Activated T-helper 1 cell treated with anti-CD3 and anti-CD28 coated beads, Interleukin-2, amount 50 U/mL, for 16 hours (primary cell): ENCODE results near the gene RSF1.
"Not testable (repeated sequence)": the region's sequence is repeated elsewhere in the genome, so short reads cannot be mapped to it uniquely, and the experiment has no call there.

Source experiments
- DNase-seq, 2 donors: peaks; one replicate each; pipeline ENCODE4 v3.0.0-alpha.2; 2020; ENCODE audit warnings: low read depth in 1 of 2, low spot score in 1 of 2

Gene RSF1

DNA sequence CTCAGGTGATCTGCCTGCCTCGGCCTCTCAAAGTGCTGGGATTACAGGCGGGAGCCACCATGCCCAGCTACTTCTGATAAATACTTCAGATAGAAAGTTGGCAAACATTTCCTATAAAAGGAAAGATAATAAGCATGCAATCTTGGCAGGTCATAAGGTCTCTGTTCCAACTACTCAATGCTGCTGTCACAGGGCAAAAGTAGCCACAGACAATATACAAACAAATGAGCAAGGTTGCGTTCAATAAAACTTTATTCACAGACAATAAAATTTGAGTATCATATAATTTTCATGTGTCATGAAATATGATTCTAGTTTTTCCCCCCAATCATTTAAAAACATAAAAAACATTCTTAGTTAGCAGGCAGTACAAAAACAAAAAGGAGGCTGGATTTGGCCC lies 129.9 kb downstream of the RSF1 start:
- no peak for DNase-seq

GRCh38 chr11:77687088-77687487 lies 133.4 kb downstream of the RSF1 start:
- no peak for DNase-seq

DNA sequence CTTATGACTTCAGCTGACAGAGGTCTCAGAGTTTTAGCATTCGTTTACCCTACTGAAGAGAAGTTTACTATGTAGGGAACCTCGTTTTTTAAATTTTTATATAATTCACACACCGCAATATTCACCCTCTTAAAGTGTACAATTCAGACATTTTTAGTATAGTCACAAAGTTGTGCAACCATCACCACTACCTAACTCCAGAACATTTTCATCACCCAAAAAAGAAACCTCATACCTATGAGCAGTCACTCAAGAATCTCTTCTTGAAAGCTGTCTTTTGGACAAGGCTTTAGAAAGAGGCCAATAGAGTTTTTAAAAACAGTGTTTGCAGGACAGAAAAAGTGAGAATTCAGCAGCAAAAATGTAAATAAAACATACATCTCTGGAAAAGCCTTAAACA lies 143.4 kb downstream of the RSF1 start:
- DNase-seq, result no peak

DNA sequence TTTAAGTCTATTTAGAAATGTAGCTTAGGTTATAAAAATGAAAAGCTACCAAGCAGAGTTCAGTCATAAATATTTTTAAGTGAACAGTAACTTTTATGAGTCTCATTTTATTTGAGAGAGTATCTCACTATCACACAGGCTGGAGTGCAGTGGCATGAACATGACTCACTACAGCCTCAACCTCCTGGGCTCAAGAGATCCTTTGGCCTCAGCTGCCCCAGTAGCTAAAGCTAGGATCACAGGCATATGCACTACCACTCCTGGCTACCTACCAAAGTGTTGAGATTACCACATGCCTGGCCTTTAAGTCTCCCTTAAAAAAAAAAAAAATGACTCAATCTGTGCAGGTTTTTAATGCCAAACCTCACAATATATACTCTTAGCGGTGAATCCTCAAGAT lies 148.3 kb downstream of the RSF1 start:
- DNase-seq, result no peak

- no peak for DNase-seq
These were observed 150.5 kb downstream of the RSF1 start for GRCh38 chr11:77669848-77670511.

DNA sequence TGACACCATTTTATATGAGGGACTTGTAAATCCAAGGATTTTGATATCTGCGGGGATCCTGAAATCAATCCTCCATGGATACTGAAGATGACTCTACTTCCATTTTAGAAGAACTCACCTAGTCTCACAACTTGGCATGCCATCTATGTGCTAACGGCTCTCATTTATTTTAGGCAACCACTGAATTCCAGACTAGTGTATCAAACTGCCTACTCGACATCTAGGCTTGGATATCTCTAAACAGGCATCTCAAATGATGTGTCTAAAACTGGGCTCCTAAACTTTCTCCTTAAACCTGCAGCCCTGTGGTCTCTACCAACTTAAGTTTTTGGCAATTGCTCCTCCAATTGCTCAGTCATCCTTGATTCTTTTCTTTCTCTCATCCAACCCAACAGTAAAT lies 151.8 kb downstream of the RSF1 start:
- DNase-seq, result no peak

DNA sequence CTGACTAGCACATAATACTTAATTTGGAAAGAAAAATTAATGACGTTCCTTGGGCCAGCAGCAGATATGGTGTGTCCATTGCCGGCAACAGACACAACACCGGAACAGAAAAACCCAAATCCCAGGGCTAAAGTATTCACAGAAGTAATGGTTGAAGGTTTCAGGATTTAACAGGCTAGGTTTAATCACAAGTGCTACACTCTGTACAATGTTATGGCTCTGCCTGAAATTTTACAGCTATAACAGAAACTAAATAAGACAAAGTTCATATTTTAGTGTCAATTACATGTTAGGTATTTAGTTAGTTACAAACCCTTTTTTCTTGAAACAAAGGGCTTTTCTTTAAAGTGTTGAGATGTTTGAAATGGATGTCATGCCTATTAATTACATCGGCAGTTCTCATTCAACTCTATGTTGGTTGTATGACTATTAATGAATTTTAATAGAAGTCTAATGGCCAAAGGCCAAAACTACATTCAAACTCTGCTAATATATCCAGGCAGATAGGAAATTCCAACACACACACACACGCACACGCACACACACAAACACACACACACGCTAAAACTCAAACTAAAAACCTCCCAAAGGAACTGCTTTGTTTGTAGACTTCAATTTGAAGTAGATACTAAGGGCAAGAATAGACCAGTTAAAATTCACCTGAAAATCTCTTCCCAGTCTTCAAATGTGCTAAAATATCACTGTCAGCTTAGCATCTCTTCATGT lies 155.1 kb downstream of the RSF1 start:
- no peak for DNase-seq

DNA sequence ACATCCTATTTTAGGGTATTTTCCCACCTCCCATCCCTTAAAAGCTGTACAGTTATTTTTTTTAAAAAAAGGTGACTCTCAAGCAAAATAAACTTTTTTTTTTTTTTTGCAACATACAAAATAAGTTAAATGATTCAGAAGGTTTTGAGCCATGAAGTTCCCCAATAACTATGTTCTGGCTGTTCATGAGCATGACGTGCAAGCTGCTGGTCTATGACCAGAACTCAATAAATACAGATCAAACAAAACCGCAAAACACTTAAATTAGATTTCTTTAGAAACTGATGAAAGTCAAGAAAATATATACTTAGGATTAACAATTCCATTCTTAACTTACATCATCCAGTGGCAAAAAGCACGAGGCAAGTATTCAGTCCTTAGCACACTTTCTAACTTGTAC lies 158.9 kb downstream of the RSF1 start:
- DNase-seq, result no peak

GRCh38 chr11:77660947-77661346 lies 159.6 kb downstream of the RSF1 start:
- no peak for DNase-seq

DNA sequence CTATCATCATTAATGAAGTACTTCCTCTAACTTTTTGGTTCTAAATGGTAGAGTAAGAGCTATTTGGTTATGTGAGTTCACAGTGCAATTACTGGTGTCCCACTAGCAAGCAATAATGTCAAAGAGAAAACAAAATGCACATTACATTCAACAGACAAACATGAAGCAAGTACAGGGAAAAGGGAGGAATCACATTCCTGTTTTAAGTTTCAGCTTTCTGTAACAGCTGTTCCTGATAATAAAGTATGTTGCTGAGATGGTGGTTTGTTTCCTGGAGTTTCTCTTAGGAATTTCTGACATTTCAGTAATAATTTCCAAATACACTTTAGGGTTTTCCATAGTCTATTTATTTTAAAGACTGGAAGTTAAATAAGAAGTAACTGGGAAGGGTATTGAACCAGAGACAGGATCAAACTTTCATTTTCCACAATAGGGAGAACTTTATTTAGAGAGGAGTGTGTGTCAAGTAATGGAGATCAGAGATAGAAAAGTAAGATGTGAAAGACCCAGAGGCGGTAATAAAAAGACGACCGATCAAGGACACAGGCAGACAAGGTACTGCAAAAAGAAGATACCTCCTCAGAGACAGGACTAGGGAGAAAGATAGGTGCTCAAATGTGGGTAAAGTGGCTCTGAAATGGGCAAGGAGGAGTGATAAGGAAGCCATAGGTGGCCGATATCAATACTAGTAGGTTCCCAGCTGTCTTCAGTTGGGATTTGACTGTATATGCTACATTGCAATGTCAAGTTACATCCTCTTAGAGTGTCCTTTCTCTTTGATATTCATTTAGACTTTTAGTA lies 162.1 kb downstream of the RSF1 start:
- no peak for DNase-seq

- no peak for DNase-seq
These were observed 164.2 kb downstream of the RSF1 start for GRCh38 chr11:77656362-77656761.

DNA sequence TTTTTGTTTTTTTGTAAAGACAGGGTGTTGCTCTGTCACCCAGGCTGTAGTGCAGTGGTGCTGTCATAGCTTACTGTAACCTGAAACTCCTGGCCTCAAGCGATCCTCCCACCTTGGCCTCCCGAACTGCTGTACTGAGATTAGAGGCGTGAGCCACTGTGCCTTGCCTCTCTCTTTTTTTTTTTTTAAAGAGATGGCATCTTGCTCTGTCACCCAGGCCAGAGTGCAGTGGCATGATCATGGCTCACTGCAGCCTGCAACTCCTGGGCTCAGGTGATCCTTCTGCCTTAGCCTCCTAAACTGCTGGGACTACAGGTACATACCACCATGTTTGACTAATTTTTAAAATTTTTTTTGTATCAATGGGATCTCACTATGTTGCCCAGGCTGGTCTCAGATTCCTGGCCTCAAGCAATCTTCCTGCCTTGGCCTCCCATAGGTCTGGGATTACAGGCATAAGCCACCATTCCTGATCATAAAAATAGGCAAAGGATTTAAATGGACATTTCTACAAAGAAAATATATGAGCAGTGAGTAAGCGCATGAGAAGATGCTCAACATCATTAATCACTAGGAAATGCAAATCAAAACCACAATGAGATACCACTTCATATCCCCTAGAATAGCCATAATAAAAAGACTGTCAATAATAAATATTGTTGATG lies 165.6 kb downstream of the RSF1 start:
- DNase-seq, result no peak

GRCh38 chr11:77650123-77650522 lies 170.4 kb downstream of the RSF1 start:
- DNase-seq, result no peak

GRCh38 chr11:77647654-77648305 lies 172.7 kb downstream of the RSF1 start:
- DNase-seq, result no peak

GRCh38 chr11:77644887-77645286 lies 175.6 kb downstream of the RSF1 start:
- no peak for DNase-seq

- DNase-seq, result no peak
These were observed 178.3 kb downstream of the RSF1 start for GRCh38 chr11:77642228-77642627.

DNA sequence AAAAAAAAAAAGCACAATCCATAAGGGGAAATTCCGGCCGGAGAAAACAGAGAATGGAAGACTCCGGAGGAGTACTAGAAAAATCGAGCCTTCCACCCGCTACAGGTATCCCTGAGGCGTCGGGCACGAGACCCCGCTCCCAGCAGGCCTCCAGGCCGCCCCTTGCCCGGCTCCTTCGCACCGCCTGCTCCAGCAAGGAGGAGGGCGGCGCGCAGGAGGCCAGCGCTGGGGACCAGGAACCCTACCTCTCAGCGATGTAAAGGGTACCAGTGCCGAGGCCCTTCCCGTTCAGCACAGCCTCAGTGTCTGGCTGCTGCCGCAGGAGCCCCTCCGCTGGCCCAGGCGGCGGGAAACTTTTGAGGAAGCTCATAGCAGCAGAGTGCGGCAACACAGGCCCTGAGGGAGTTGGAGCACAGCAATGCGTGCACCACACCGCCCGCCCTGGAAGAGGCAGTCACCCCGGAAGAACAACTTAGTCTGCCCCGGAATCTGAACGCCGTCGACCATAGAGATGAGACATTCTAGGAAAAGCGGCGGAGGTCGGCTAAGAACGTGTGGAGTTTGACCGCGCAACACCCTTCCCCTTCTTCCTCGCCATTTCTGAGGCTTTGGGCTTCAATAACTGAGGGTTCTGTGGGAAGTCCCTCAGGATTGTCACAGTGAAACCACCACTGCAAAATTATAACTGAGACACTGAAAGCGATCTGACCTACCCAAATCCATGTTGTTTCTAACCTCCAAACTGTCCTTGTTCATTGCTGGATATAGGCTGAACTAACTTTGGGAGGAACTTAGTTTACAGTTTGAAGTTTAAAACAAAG lies 183.0 kb downstream of the RSF1 start, which contains the start of gene CLNS1A:
CLNS1A (minus strand) TSS at position 450 of the 821 bp plus-strand sequence; CDS start at position 370, 80 bp downstream.
- peak; percentile 61 to 68 for DNase-seq

GRCh38 chr11:77636731-77637344 lies 183.7 kb downstream of the RSF1 start:
- no peak for DNase-seq

GRCh38 chr11:77633926-77634325 lies 186.6 kb downstream of the RSF1 start:
- DNase-seq, result not testable (repeated sequence)
